Measurements from ENCODE around the gene BCAS4.

Gene BCAS4

DNA sequence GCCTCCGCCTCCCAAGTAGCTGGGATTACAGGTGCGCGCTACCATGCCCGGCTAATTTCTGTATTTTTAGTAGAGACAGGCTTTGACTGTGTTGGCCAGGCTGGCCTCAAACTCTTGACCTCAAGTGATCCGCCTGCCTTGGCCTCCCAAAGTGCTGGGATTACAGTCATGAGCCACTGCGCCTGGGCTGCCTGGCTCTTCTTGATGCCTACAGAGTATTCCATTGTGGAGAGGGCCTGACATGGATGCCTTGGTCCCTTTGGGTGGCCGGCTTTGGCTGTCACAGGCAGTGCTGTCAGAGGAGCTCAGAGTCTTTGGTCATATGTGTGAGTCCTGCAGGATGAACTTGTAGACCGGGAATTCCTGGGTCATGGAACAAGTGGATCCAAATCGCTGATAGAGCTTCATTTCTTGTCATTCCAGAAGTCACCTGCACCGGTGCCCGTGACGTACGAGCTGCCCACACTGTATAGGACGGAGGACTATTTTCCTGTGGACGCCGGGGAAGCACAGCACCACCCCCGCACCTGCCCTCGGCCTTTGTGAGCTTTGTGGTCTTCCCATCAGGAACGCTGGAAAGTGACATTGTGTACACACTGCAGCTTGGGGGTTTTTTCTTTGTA lies 81.3 kb downstream of the BCAS4 start:
- H3K27ac ChIP-seq (ENCODE audit: low read depth, low read length, poor library complexity, severe bottlenecking) = no peak overlapping the region
- H3K9me3 ChIP-seq (ENCODE audit: low read length) = no peaks in the 10 kb centered on the region
- no peak overlapping the region for H3K4me3 ChIP-seq (ENCODE audit: low read depth, low read length, poor library complexity, severe bottlenecking)
- H3K79me2 ChIP-seq (ENCODE audit: insufficient read depth, low read length) = no peaks in the 10 kb centered on the region
- H2AFZ ChIP-seq (ENCODE audit: low read length) = no peak overlapping the region
- no peaks in the 10 kb centered on the region for H3K9me2 ChIP-seq (ENCODE audit: low read depth, low read length)
- H3F3A ChIP-seq (ENCODE audit: insufficient read depth, low read length) = no peaks in the 10 kb centered on the region
- H3K36me3 ChIP-seq (ENCODE audit: insufficient read depth, low read length) = peaks cover 37% of the 10 kb centered on the region
- no peak overlapping the region for H3K4me2 ChIP-seq (ENCODE audit: low read length)
- H3K4me1 ChIP-seq (ENCODE audit: insufficient read depth, low read length, severe bottlenecking) = no peaks in the 10 kb centered on the region
- no peaks in the 10 kb centered on the region for H3K27me3 ChIP-seq (ENCODE audit: insufficient read depth, low read length)
- no peak overlapping the region for H3K9ac ChIP-seq (ENCODE audit: low read length)
- TF ChIP-seq, protein P1, sequence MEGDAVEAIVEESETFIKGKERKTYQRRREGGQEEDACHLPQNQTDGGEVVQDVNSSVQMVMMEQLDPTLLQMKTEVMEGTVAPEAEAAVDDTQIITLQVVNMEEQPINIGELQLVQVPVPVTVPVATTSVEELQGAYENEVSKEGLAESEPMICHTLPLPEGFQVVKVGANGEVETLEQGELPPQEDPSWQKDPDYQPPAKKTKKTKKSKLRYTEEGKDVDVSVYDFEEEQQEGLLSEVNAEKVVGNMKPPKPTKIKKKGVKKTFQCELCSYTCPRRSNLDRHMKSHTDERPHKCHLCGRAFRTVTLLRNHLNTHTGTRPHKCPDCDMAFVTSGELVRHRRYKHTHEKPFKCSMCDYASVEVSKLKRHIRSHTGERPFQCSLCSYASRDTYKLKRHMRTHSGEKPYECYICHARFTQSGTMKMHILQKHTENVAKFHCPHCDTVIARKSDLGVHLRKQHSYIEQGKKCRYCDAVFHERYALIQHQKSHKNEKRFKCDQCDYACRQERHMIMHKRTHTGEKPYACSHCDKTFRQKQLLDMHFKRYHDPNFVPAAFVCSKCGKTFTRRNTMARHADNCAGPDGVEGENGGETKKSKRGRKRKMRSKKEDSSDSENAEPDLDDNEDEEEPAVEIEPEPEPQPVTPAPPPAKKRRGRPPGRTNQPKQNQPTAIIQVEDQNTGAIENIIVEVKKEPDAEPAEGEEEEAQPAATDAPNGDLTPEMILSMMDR (IDR thresholded peaks at IDR 0.05; ENCODE audit: low read length) = no peak
- no peak for TF ChIP-seq EZH2 (IDR thresholded peaks at IDR 0.05; ENCODE audit: borderline replicate concordance, low read length)
- H4K20me1 ChIP-seq (ENCODE audit: insufficient read depth, low read length) = no peaks in the 10 kb centered on the region

DNA sequence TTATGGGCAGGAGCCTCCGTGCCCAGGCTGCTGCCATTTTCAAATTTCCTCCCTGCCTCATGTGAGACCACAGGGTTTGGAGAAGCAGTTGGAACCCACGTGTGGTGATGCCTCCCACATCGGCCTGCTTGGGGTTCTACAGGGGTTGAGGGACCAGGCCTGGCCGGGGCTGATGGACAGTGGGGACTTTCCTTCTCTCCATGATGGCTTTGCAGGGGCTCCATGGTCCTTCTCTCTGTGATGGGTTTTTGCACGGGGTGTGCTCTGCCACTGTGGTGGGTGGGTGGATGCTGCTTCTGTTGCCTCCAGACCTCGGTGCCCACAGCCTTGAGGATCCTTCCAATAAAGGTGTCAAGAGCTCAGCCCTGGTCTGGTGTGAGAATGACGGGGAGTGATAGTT lies 82.0 kb downstream of the BCAS4 start:
- Histone ChIP-seq H2AFZ (ENCODE audit: low read length) (no peak overlapping the region), H3K9me3 (ENCODE audit: low read length) (no peaks in the 10 kb centered on the region), H3K36me3 (ENCODE audit: insufficient read depth, low read length) (peaks cover 37% of the 10 kb centered on the region), H3K9me2 (ENCODE audit: low read depth, low read length) (no peaks in the 10 kb centered on the region), H3F3A (ENCODE audit: insufficient read depth, low read length) (no peaks in the 10 kb centered on the region), H3K79me2 (ENCODE audit: insufficient read depth, low read length) (no peaks in the 10 kb centered on the region), H3K4me1 (ENCODE audit: insufficient read depth, low read length, severe bottlenecking) (no peaks in the 10 kb centered on the region), H3K9ac (ENCODE audit: low read length) (no peak overlapping the region), H3K27me3 (ENCODE audit: insufficient read depth, low read length) (no peaks in the 10 kb centered on the region), H3K4me3 (ENCODE audit: low read depth, low read length, poor library complexity, severe bottlenecking) (no peak overlapping the region), H3K27ac (ENCODE audit: low read depth, low read length, poor library complexity, severe bottlenecking) (no peak overlapping the region), H4K20me1 (ENCODE audit: insufficient read depth, low read length) (no peaks in the 10 kb centered on the region), H3K4me2 (ENCODE audit: low read length) (no peak overlapping the region)
- no peak for TF ChIP-seq EZH2 (IDR thresholded peaks at IDR 0.05; ENCODE audit: borderline replicate concordance, low read length)
- TF ChIP-seq, protein P1 (IDR thresholded peaks at IDR 0.05; ENCODE audit: low read length) = no peak

DNA sequence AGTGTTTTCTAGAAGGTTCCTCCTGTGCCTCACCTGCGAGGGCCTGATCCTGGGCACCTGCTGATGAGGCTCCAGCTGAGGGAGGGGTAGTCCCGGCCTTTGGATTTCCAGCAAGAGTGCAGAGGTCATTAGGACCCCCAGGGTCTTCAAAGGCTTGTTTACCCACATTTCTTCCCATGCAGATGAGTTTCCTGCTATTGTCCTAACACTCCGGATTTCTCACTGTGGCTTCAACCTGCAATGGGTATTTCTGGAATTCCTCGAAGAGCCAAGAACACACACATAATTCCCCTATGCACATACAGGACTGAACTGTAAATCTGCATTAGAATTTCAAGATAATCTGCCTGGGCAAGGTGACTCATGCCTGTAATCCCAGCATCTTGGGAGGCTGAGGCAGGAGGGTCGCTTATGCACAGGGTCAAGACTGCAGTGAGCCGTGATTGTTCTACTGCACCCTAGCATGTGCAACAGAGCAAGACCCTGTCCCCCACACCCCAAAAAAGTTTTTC lies 82.4 kb downstream of the BCAS4 start:
- TF ChIP-seq, protein P1 (IDR thresholded peaks at IDR 0.05; ENCODE audit: low read length) = no peak
- TF ChIP-seq EZH2 (IDR thresholded peaks at IDR 0.05; ENCODE audit: borderline replicate concordance, low read length) = no peak
- H2AFZ ChIP-seq (ENCODE audit: low read length) = no peak overlapping the region
- H3K9me2 ChIP-seq (ENCODE audit: low read depth, low read length) = no peaks in the 10 kb centered on the region
- H3K9ac ChIP-seq (ENCODE audit: low read length) = no peak overlapping the region
- no peaks in the 10 kb centered on the region for H4K20me1 ChIP-seq (ENCODE audit: insufficient read depth, low read length)
- peaks cover 40% of the 10 kb centered on the region for H3K36me3 ChIP-seq (ENCODE audit: insufficient read depth, low read length)
- no peaks in the 10 kb centered on the region for H3K27me3 ChIP-seq (ENCODE audit: insufficient read depth, low read length)
- no peaks in the 10 kb centered on the region for H3F3A ChIP-seq (ENCODE audit: insufficient read depth, low read length)
- no peaks in the 10 kb centered on the region for H3K4me1 ChIP-seq (ENCODE audit: insufficient read depth, low read length, severe bottlenecking)
- H3K79me2 ChIP-seq (ENCODE audit: insufficient read depth, low read length) = no peaks in the 10 kb centered on the region
- H3K4me2 ChIP-seq (ENCODE audit: low read length) = no peak overlapping the region
- H3K4me3 ChIP-seq (ENCODE audit: low read depth, low read length, poor library complexity, severe bottlenecking) = no peak overlapping the region
- no peaks in the 10 kb centered on the region for H3K9me3 ChIP-seq (ENCODE audit: low read length)
- H3K27ac ChIP-seq (ENCODE audit: low read depth, low read length, poor library complexity, severe bottlenecking) = no peak overlapping the region
